PC-3 (cell line): ENCODE data around the gene MAP3K3. TPM values are rescaled to one million over a fixed set of nuclear protein-coding genes. Genes with fewer than 3 reads are reported as not detected.

Experiments
- ATAC-seq: fragments of 200-7000 bp; cut with Tn5 transposase; 2 replicates; pipeline ENCODE4 v1.9.1; 2020; ENCODE audit warnings: mild to moderate bottlenecking, moderate library complexity
- BruUV-seq: library from RNA; stranded (reverse); fragments of 400-500 nt; replicated peaks from 2 replicates; lab custom pipeline; 2021; lab: Mats Ljungman, UMichigan
- CTCF ChIA-PET: fragments of 300-600 bp; sonication (Branson Sonifier 250); formaldehyde crosslinking; loops from one replicate; lab custom pipeline; 2022; ENCODE audit warnings: antibody characterized with exemption; lab: Charles Lee
- POLR2A ChIA-PET: fragments of 300-600 bp; sonication (Branson Sonifier 250); formaldehyde crosslinking; loops from one replicate; lab custom pipeline; 2022; ENCODE audit warnings: antibody characterized with exemption; ENCODE audit not compliant: unreplicated experiment; lab: Charles Lee
- DNase-seq: peaks from one replicate; pipeline ENCODE4 v3.0.0-alpha.2; 2015
- H2AFZ ChIP-seq: fragments of 300-600 bp; sonication (generic); 2 replicates; pipeline ENCODE4 v1.6.0; 2016; ENCODE audit warnings: antibody characterized with exemption, low read length
- H3F3A ChIP-seq: fragments of 300-600 bp; sonication (generic); one replicate; pipeline ENCODE4 v1.6.0; 2017; ENCODE audit warnings: antibody characterized with exemption, low read length, control low read depth, mild to moderate bottlenecking; ENCODE audit not compliant: unreplicated experiment
- H3K27ac ChIP-seq: fragments of 300-600 bp; sonication (generic); 2 replicates; pipeline ENCODE4 v1.5.1; 2016; ENCODE audit warnings: mild to moderate bottlenecking, low read length
- H3K27me3 ChIP-seq: fragments of 300-600 bp; sonication (generic); 2 replicates; pipeline ENCODE4 v1.6.1; 2016; ENCODE audit warnings: low read length, mixed read lengths
- H3K36me3 ChIP-seq: fragments of 300-600 bp; sonication (generic); 2 replicates; pipeline ENCODE4 v1.6.1; 2016; ENCODE audit warnings: low read depth, mixed run types, low read length, mixed read lengths
- H3K4me1 ChIP-seq: fragments of 300-600 bp; sonication (generic); 2 replicates; pipeline ENCODE4 v1.5.1; 2016; ENCODE audit warnings: low read length; ENCODE audit not compliant: insufficient read depth
- H3K4me2 ChIP-seq: fragments of 300-600 bp; sonication (generic); 2 replicates; pipeline ENCODE4 v1.6.0; 2016; ENCODE audit warnings: low read length
- H3K4me3 ChIP-seq: fragments of 300-600 bp; sonication (generic); 2 replicates; pipeline ENCODE4 v1.5.1; 2016; ENCODE audit warnings: mild to moderate bottlenecking, low read length, mixed read lengths
- H3K79me2 ChIP-seq: fragments of 300-600 bp; sonication (generic); 2 replicates; pipeline ENCODE4 v1.6.1; 2017; ENCODE audit warnings: low read length, mixed read lengths
- H3K9ac ChIP-seq: fragments of 300-600 bp; sonication (generic); 2 replicates; pipeline ENCODE4 v1.6.0; 2016; ENCODE audit warnings: mild to moderate bottlenecking, low read length
- H3K9me2 ChIP-seq: fragments of 300-600 bp; sonication (generic); replicated peaks from 2 replicates; pipeline ENCODE4 v1.6.1; 2016; ENCODE audit warnings: mixed run types, low read length, mixed read lengths
- H3K9me3 ChIP-seq: fragments of 300-600 bp; sonication (generic); 2 replicates; pipeline ENCODE4 v1.6.1; 2016; ENCODE audit warnings: low read length, mixed read lengths
- H4K20me1 ChIP-seq: fragments of 300-600 bp; sonication (generic); 2 replicates; pipeline ENCODE4 v1.6.1; 2016; ENCODE audit warnings: low read length, mixed read lengths
- CTCF ChIP-seq: fragments of 300-600 bp; sonication (generic); conservative IDR thresholded peaks from 2 replicates; pipeline ENCODE4 v1.5.1; 2017; ENCODE audit warnings: antibody characterized with exemption, low read depth, mild to moderate bottlenecking, low read length
- EZH2 ChIP-seq: fragments of 300-600 bp; sonication (generic); IDR thresholded peaks from one replicate; pipeline ENCODE4 v1.6.1; 2017; ENCODE audit warnings: antibody characterized with exemption, mild to moderate bottlenecking, low read length; ENCODE audit not compliant: unreplicated experiment
- EZH2phosphoT487 ChIP-seq: fragments of 300-600 bp; sonication (generic); IDR thresholded peaks from 2 replicates; pipeline ENCODE4 v1.6.1; 2018; ENCODE audit warnings: mild to moderate bottlenecking, antibody characterized with exemption, low read length, borderline replicate concordance
- intact Hi-C: fragments of 100-400 bp; cut with micrococcal nuclease; formaldehyde crosslinking; loops from 2 replicates; pipeline ENCODE4 v1.9.0; 2023
- total RNA-seq: library from RNA; depleted of rRNA; stranded (reverse); fragments of >200 nt; gene quantifications from 2 replicates; pipeline ENCODE4 v1.2.3, GENCODE V29; 2014

The MAP3K3 gene
- total RNA-seq, 1 experiment from 2014 or later = 27.1 TPM

- Histone ChIP-seq H3K79me2 (no peaks in the 10 kb centered on the region), H2AFZ (no peak overlapping the region), H3K9me2 (no peaks in the 10 kb centered on the region), H3K27me3 (no peaks in the 10 kb centered on the region), H3K4me2 (no peak overlapping the region), H3K4me3 (no peak overlapping the region), H3K36me3 (0 out of 2 replicates have a peak, but pooled peaks cover 4% of the 10 kb centered on the region), H3F3A (no peaks in the 10 kb centered on the region), H3K9ac (no peak overlapping the region), H3K27ac (no peak overlapping the region), H4K20me1 (no peaks in the 10 kb centered on the region), H3K9me3 (no peaks in the 10 kb centered on the region), H3K4me1 (no peaks in the 10 kb centered on the region)
- BruUV-seq = no TSS peak
- ATAC-seq = no peak
- ChIA-PET POLR2A (no interaction called here), CTCF (no interaction called here)
- DNase-seq = no peak
- TF ChIP-seq CTCF (no peak), EZH2phosphoT487 (no peak), EZH2 (no peak)
- intact Hi-C loops = no loop called here
Observed at GRCh38 chr17:63658366-63658765, 36.1 kb downstream of the MAP3K3 start.

GRCh38 chr17:63659850-63660249 lies 37.6 kb downstream of the MAP3K3 start:
- intact Hi-C loops = no loop called here
- Histone ChIP-seq H3K36me3 (0 out of 2 replicates have a peak, but pooled peaks cover 2% of the 10 kb centered on the region), H4K20me1 (no peaks in the 10 kb centered on the region), H3K9me2 (no peaks in the 10 kb centered on the region), H3K4me1 (no peaks in the 10 kb centered on the region), H3K9ac (no peak overlapping the region), H3K4me2 (no peak overlapping the region), H3K79me2 (no peaks in the 10 kb centered on the region), H3F3A (no peaks in the 10 kb centered on the region), H3K4me3 (no peak overlapping the region), H3K9me3 (no peaks in the 10 kb centered on the region), H3K27me3 (no peaks in the 10 kb centered on the region), H3K27ac (no peak overlapping the region), H2AFZ (no peak overlapping the region)
- no peak for DNase-seq
- TF ChIP-seq CTCF = no peak
- no peak for TF ChIP-seq EZH2
- TF ChIP-seq EZH2phosphoT487 = no peak
- POLR2A ChIA-PET = no interaction called here
- BruUV-seq = no TSS peak
- CTCF ChIA-PET = no interaction called here
- no peak for ATAC-seq

GRCh38 chr17:63665527-63666214 lies 43.5 kb downstream of the MAP3K3 start:
- ATAC-seq = no peak
- POLR2A ChIA-PET = no interaction called here

More at GRCh38 chr17:63665527-63666214, 43.5 kb downstream of the MAP3K3 start:
- Histone ChIP-seq H3K79me2 (no peaks in the 10 kb centered on the region), H3K36me3 (no peaks in the 10 kb centered on the region), H3K9me2 (no peaks in the 10 kb centered on the region), H3K4me2 (no peak overlapping the region), H4K20me1 (no peaks in the 10 kb centered on the region), H3K9ac (no peak overlapping the region), H3K27ac (no peak overlapping the region), H3F3A (no peaks in the 10 kb centered on the region), H3K4me1 (no peaks in the 10 kb centered on the region), H3K4me3 (no peak overlapping the region), H3K9me3 (no peaks in the 10 kb centered on the region), H3K27me3 (no peaks in the 10 kb centered on the region), H2AFZ (no peak overlapping the region)
- intact Hi-C loops = no loop called here
- no TSS peak for BruUV-seq
- DNase-seq = no peak
- no peak for TF ChIP-seq EZH2phosphoT487
- CTCF ChIA-PET = no interaction called here
